Upper lobe of left lung (tissue), 6 donors: ENCODE results near the gene CMSS1. TPM values are rescaled to one million over a fixed set of nuclear protein-coding genes. Genes with fewer than 3 reads are reported as not detected.

Source experiments
- ATAC-seq, 2 donors: fragments of 200-7000 bp; cut with Tn5 transposase; one replicate each; pipeline ENCODE4 v1.9.1; 2022; ENCODE audit warnings: mild to moderate bottlenecking in 2 of 2, moderate library complexity in 2 of 2; ENCODE audit not compliant: low FRiP score in 2 of 2
- DNase-seq, 2 donors: peaks; one replicate each; pipeline ENCODE4 v3.0.0-alpha.2; 2019 to 2020
- H3K27ac ChIP-seq, 4 donors: fragments of 200-600 bp; sonication (generic); one replicate each; pipeline ENCODE4 v1.5.1; 2016 to 2019
- H3K27me3 ChIP-seq, 4 donors: fragments of 200-600 bp; sonication (generic); one replicate each; pipeline ENCODE4 v1.5.1; 2017 to 2019
- H3K36me3 ChIP-seq, 4 donors: fragments of 200-600 bp; sonication (generic); one replicate each; pipeline ENCODE4 v1.5.1; 2016 to 2019
- H3K4me1 ChIP-seq, 4 donors: fragments of 200-600 bp; sonication (generic); one replicate each; pipeline ENCODE4 v1.5.1; 2018 to 2019
- H3K4me3 ChIP-seq, 4 donors: fragments of 200-600 bp; sonication (generic); one replicate each; pipeline ENCODE4 v1.5.1; 2017 to 2019; ENCODE audit warnings: mild to moderate bottlenecking in 2 of 4, moderate library complexity in 1 of 4
- H3K9me3 ChIP-seq, 4 donors: fragments of 200-600 bp; sonication (generic); one replicate each; pipeline ENCODE4 v1.5.1; 2018 to 2019
- CTCF ChIP-seq, 6 experiments: fragments of 450-650 bp in 4 of 6; fragments of 200-600 bp in 2 of 6; sonication (generic) in 2 of 6; IDR thresholded peaks; one replicate each; pipeline ENCODE4 v1.5.1; 2016 to 2019; ENCODE audit warnings: antibody characterized with exemption in 6 of 6
- EP300 ChIP-seq, 4 donors: sonication (generic); formaldehyde crosslinking; IDR thresholded peaks; one replicate each; pipeline ENCODE4 v1.5.1; 2017; ENCODE audit warnings: antibody characterized with exemption in 4 of 4, control low read depth in 2 of 4
- POLR2A ChIP-seq, 4 donors: fragments of 450-650 bp; IDR thresholded peaks; one replicate each; pipeline ENCODE4 v1.5.1; 2016 to 2017; ENCODE audit warnings: antibody characterized with exemption in 4 of 4, mild to moderate bottlenecking in 2 of 4
- POLR2AphosphoS5 ChIP-seq, 2 donors: sonication (generic); formaldehyde crosslinking; IDR thresholded peaks; one replicate each; pipeline ENCODE4 v1.5.1; 2017; ENCODE audit warnings: antibody characterized with exemption in 2 of 2
- WGBS, 2 donors: methylation state at CpG; one replicate each; pipeline ENCODE4 v1.1.5; 2017 to 2018; 5-methylcytosine and 5-hydroxymethylcytosine counted together
- total RNA-seq, 6 donors: library from RNA; depleted of rRNA in 4 of 6; stranded (reverse); fragments of >200 nt in 4 of 6; gene quantifications; one replicate each; pipeline versions ENCODE4 v1.1.0 to v1.2.1, GENCODE V29; 2016 to 2021
- donor health status: DM: no; HTN: no; CAD: no; lungs with moderate emphysema.
- donor health status: DM: no; HTN: yes; CAD: no; lungs with severe emphysema.

CMSS1 gene
- total RNA-seq, 6 donors from 2014 or later = 4.0 to 21.1 (median 12.0) TPM

GRCh38 chr3:99954914-99955644, 137.4 kb downstream of the CMSS1 start:
- Histone ChIP-seq H3K4me3 (no peak overlapping the region), H3K36me3 (no peaks in the 10 kb centered on the region), H3K27ac (no peak overlapping the region), H3K9me3 (no peaks in the 10 kb centered on the region), H3K4me1 (peaks cover 0 to 11% (median 0%) of the 10 kb centered on the region in 4 donors), H3K27me3 (no peaks in the 10 kb centered on the region)
- 59 to 71% methylated on average over 4 of the region's 4 CpGs for WGBS, 2 donors
- TF ChIP-seq CTCF (IDR thresholded peaks at IDR 0.05) (no peak), POLR2AphosphoS5 (IDR thresholded peaks at IDR 0.05) (no peak), EP300 (IDR thresholded peaks at IDR 0.05) (no peak), POLR2A (IDR thresholded peaks at IDR 0.05) (no peak)
- ATAC-seq (no peak), DNase-seq (no peak)

GRCh38 chr3:99955773-99956562, 138.3 kb downstream of the CMSS1 start:
- DNase-seq (no peak), ATAC-seq (no peak)
- H3K4me3 ChIP-seq = no peak overlapping the region
- H3K4me1 ChIP-seq = peaks cover 0 to 6% (median 0%) of the 10 kb centered on the region in 4 donors
- no peaks in the 10 kb centered on the region for H3K9me3 ChIP-seq
- WGBS, 2 donors = 80 to 87% methylated on average over 10 of the region's 10 CpGs
- no peak overlapping the region for H3K27ac ChIP-seq
- no peaks in the 10 kb centered on the region for H3K27me3 ChIP-seq
- TF ChIP-seq POLR2A (IDR thresholded peaks at IDR 0.05) = no peak
- TF ChIP-seq EP300 (IDR thresholded peaks at IDR 0.05) = no peak
- TF ChIP-seq POLR2AphosphoS5 (IDR thresholded peaks at IDR 0.05) = no peak
- TF ChIP-seq CTCF (IDR thresholded peaks at IDR 0.05) = no peak
- no peaks in the 10 kb centered on the region for H3K36me3 ChIP-seq

GRCh38 chr3:99957151-99957796, 139.6 kb downstream of the CMSS1 start:
- H3K27ac ChIP-seq = no peak overlapping the region
- no peaks in the 10 kb centered on the region for H3K36me3 ChIP-seq
- ATAC-seq = no peak
- whole genome bisulfite sequencing, 2 donors = 79 to 85% methylated on average over 4 of the region's 4 CpGs
- H3K4me1 ChIP-seq = peaks cover 0 to 6% (median 0%) of the 10 kb centered on the region in 4 donors
- H3K4me3 ChIP-seq = no peak overlapping the region
- TF ChIP-seq POLR2AphosphoS5 (IDR thresholded peaks at IDR 0.05) (no peak), CTCF (IDR thresholded peaks at IDR 0.05) (no peak), EP300 (IDR thresholded peaks at IDR 0.05) (no peak), POLR2A (IDR thresholded peaks at IDR 0.05) (no peak)
- no peak for DNase-seq
- no peaks in the 10 kb centered on the region for H3K9me3 ChIP-seq
- no peaks in the 10 kb centered on the region for H3K27me3 ChIP-seq

GRCh38 chr3:99958222-99958912, 140.7 kb downstream of the CMSS1 start:
- DNase-seq = no peak

More at GRCh38 chr3:99958222-99958912, 140.7 kb downstream of the CMSS1 start:
- no peaks in the 10 kb centered on the region for H3K27me3 ChIP-seq
- no peaks in the 10 kb centered on the region for H3K36me3 ChIP-seq
- TF ChIP-seq POLR2A (IDR thresholded peaks at IDR 0.05) (no peak), EP300 (IDR thresholded peaks at IDR 0.05) (no peak), CTCF (IDR thresholded peaks at IDR 0.05) (no peak)
- H3K4me3 ChIP-seq = no peak overlapping the region
- no peaks in the 10 kb centered on the region for H3K9me3 ChIP-seq
- 68 to 81% methylated on average over 3 of the region's 3 CpGs for WGBS, 2 donors
- no peak overlapping the region for H3K27ac ChIP-seq
- ATAC-seq = no peak
- peaks cover 0 to 6% (median 0%) of the 10 kb centered on the region in 4 donors for H3K4me1 ChIP-seq
